Measurements from ENCODE around the gene FAM78B. TPM values are rescaled to one million over a fixed set of nuclear protein-coding genes. Genes with fewer than 3 reads are reported as not detected.

FAM78B gene, protein sequence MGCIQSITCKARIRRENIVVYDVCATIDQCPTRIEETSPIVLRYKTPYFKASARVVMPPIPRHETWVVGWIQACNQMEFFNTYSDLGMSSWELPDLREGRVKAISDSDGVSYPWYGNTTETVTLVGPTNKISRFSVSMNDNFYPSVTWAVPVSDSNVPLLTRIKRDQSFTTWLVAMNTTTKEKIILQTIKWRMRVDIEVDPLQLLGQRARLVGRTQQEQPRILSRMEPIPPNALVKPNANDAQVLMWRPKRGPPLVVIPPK
- total RNA-seq (2014; rRNA removed; shearing (Covaris generic)): 3.1 and 4.5 TPM in 2 replicates
- polyA plus RNA-seq (2015; cell fraction: cytosol; rRNA removed): 6.3 and 6.8 TPM in 2 replicates
- 4.8 and 5.5 TPM in 2 replicates for polyA plus RNA-seq (2015; cell fraction: nucleus; rRNA removed)

DNA sequence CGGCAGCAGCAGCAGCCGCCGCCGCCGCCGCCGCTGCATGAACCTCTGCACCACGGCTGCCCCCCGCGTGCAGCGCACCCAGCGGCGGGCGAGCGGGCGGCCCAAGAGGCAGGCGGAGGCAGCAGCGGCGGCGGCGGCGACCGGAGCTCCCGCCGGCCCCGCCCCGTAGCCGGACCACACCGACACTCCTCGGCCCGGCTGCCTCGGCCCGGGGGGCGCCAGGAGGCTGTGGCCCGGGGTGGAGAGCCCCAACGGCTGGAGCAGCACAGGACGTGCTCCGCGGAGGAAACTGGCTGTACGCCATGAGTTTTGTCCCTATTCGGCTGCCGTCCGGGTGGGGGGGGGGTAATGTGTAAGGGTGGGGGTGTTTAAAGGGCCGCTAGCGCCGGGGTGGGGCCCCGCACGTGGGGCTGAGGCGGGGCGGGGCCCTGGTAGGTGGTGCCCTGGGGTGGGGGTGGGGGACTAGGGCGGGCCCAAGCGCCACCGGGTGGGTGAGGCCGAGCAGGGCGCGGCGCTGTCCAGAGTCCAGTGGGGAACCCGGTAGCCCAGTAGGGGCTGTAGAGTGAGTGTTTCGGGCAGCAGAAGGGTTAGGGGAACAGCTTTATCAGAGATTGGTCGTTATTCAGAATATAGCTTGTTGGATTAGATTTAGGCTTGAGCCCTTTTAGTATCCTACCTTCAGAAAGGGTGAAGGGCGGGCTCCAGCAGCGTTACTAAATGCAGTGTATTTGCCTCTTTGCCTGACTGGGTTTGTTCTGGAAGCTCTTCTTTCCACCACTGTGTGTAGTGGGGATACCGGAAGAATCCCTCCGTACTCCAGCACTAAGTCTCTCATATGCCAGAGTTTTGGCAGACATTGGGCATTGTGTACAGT lies at the start of gene FAM78B:
Gene FAM78B, minus strand, starts transcription at position 304 of the 874 bp plus-strand sequence. CDS start 753 bp downstream, outside the sequence.
- DNase-seq (ENCODE audit: low read depth, low spot score): peak; percentile 82
- in situ Hi-C loops (cut with HindIII; ENCODE audit: low pct_unique_long_range_greater_than_20kb, low sequenced_read_pairs): loop anchor here (25.0 kb wide), 1 partner anchor 455 kb away; no protein-coding TSS in a partner anchor

DNA sequence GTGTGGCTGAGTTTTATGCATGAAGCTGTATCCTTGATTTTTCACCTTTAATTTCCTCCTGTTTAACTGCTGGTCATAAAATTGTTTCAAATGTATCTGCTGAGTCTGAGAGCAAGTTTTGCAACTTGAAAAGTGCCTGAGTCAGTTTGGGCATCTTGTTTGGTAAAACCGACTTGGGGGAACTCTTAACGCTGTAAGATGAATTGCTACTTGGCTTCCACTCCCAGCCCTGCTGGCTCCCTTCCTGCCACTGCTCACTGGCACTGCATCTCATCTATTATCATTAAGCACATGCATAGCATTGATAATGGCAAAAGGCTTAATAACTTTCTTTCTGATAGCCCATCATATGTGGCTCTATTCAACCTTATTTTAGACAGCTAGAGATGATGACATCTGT lies 35.7 kb upstream of the FAM78B start:
- in situ Hi-C loops (cut with HindIII; ENCODE audit: low pct_unique_long_range_greater_than_20kb, low sequenced_read_pairs): no loop called here
- DNase-seq (ENCODE audit: low read depth, low spot score): no peak

DNA sequence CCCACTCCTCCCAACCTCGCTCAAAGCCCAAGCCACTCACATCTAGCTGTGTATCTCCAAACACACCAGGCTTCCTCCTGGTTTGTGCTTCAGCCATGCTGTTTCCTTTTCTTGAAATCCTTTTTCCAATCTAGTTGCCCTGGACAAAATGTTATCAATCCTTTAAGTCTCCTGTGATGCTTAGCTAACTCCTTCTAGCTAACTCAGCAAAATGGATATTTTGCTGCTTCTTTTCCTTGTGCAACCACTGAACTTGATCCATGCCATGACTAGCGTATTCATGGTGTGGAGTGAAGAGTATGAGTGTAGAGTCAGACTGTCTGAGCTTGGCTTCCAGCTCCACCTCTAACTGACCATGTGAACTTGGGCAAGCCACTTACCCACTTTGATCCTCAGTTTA lies 33.9 kb upstream of the FAM78B start:
- DNase-seq (ENCODE audit: low read depth, low spot score): no peak
- in situ Hi-C loops (cut with HindIII; ENCODE audit: low pct_unique_long_range_greater_than_20kb, low sequenced_read_pairs): no loop called here

DNA sequence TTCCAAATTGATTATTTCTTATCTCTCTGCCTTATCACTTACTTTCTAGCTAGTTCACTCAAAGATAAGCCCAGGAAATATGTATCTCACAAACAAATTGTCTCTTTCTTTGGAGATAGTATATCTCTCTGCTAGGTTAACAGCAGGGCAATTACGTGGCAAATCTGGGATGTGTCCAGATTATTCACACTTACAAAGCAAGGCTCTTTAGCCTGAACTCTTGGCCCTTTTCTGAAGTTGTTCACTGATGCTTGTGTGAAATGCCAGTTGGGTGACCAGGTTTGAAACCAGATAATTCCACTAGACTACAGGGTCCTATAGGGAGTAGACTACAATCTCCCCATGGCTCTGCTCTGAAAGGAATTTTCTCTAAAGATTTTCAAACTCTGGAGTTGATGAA lies 30.8 kb upstream of the FAM78B start:
- in situ Hi-C loops (cut with HindIII; ENCODE audit: low pct_unique_long_range_greater_than_20kb, low sequenced_read_pairs): no loop called here
- DNase-seq (ENCODE audit: low read depth, low spot score): no peak

DNA sequence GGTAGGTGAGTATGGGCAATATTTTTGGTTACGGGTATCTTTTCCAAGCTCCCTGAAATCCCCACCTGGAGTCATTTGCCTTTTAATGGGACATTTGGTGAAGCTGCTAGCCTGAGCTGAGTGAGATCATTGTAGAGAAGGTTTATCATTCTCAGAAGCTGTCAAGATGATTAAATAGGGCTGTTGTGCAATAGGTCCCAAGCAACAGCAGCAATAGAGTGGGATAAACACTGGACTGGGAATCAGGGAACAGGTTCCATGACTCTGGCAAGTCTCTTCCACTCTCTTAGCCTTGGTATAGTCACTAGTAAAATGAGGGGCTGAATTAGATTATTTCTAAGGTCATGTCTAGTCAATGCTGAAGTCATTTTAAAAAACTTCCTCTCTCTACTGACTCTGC lies 30.3 kb upstream of the FAM78B start:
- no peak for DNase-seq (ENCODE audit: low read depth, low spot score)
- in situ Hi-C loops (cut with HindIII; ENCODE audit: low pct_unique_long_range_greater_than_20kb, low sequenced_read_pairs): no loop called here

DNA sequence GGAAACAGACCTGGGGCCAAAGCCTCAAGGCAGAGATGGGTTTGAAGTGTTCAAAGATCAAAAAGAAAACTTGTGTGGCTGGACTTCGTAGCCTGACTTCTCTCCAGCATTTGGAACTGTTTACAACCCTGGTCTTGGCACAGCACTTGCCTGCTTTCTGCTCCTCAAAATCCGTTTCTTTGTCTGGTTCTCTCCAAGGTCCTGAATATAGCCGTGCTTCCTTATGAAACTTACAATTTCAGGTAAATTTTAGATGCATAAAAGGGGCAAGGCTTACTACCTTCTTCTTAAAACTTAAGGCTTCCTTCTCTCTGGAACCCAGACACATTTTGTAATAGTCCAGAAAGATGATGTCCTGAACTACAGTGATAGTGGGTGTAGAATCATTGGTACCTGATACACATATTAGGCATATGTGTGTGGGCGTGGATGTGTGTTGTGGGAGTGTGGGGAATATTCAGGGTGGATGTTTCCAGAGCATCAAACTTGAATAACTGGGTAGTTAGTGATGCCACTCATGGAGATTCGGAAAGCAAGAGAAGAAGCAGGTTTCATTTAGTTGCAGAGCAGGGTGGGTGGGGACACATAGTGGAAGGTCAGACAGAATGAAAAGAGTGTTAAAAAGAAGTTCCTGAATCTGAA lies 26.4 kb upstream of the FAM78B start:
- in situ Hi-C loops (cut with HindIII; ENCODE audit: low pct_unique_long_range_greater_than_20kb, low sequenced_read_pairs): no loop called here

DNA sequence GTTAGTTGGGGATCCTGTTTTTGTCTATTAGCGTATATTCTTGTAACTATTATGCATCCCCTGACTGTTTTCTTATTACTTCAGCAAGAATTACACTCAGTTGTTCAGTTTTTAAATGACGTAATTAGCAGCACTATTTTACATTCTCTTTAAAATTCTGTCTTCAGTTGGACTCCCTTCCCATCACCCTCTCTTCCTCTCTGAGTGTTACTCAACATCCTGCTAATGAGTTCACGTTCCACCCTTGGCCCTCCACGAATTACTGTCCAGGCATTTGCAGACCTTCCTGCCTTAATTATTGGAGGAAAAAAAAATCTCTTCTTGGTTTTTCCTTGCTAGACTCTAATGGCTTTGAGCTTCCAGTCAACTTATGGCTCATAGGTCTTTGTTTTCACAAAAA lies 23.6 kb upstream of the FAM78B start:
- DNase-seq (ENCODE audit: low read depth, low spot score): no peak
- in situ Hi-C loops (cut with HindIII; ENCODE audit: low pct_unique_long_range_greater_than_20kb, low sequenced_read_pairs): no loop called here

More for the DNA sequence above, 26.4 kb upstream of the FAM78B start:
- DNase-seq (ENCODE audit: low read depth, low spot score): no peak

DNA sequence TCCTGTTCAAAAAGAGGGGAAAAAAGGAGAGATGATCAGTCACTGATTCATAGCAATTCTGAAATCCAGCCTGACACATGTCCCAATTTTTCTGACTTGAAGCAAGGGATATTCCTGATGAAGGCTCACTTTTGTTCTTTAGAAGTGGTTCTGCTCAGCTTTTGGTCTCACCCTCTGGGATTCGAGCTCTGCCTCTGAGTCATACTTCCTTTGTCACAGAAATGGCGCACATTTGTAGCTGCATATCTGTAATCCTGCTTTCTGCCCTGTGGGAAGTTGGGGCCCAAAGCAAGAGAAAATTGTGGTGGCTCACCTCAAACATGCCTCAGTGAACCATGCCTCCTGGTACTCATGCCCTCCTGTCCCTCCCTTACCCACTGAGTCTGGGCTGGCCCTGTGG lies 22.3 kb upstream of the FAM78B start:
- DNase-seq (ENCODE audit: low read depth, low spot score): no peak
- in situ Hi-C loops (cut with HindIII; ENCODE audit: low pct_unique_long_range_greater_than_20kb, low sequenced_read_pairs): no loop called here

DNA sequence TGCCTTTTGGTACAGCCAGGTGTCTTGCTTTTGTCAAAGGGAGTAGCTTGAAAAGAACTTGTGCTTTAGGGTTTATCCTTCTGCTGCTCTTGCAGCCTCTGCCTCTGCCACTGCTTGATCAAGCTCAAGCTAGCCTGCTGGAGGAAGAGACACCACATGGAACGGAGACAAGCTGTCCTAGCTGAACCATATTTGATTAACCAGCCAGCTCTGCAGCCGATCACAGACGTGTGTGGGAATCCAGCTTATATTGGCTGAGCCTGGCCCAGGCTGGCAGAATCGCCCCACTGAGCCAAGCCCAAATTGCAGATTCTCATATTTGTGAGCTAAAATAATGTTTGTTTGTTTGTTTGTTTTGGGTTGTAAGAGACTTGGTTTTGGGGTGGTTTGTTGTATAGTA lies 18.7 kb upstream of the FAM78B start:
- in situ Hi-C loops (cut with HindIII; ENCODE audit: low pct_unique_long_range_greater_than_20kb, low sequenced_read_pairs): no loop called here

DNA sequence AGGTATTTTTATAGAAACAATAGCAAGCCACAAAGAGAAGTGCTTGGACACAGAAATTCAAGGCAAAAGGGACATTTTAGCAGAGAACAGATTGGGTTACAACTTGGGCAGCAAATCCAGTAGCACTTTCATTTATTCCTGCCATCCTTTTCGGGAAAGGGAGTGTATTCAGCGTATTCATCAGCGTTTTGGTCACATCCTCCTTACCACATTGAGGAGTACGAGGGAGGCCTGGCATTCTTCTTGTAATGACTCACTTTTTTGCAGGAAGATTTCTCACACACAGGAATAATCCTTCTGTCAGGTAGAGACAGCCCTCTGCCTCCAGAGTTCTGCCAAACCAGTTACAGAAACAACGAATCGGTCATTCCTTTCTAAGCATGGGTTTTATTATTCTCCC lies 18.1 kb upstream of the FAM78B start:
- DNase-seq (ENCODE audit: low read depth, low spot score): no peak
- in situ Hi-C loops (cut with HindIII; ENCODE audit: low pct_unique_long_range_greater_than_20kb, low sequenced_read_pairs): no loop called here

More for the DNA sequence above, 18.7 kb upstream of the FAM78B start:
- DNase-seq (ENCODE audit: low read depth, low spot score): no peak

DNA sequence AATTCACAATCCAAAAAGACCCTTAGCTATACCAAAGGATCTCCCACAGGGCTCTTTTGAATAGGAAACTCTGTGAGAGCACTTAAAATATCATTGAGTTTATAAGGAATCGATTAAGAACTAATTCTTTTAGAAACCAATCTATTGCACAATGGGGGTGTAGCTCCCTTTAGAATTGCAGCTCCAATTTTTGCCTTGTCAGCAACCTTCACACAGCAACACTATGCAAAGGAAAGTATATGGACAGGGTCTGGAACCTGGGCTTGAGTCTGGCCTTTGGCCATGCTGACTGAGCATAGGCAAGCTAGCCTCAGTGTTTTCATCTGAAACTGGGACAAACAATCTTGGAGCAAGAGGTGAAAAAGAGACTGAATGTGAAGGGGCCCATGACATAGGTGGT lies 17.2 kb upstream of the FAM78B start:
- no peak for DNase-seq (ENCODE audit: low read depth, low spot score)
- in situ Hi-C loops (cut with HindIII; ENCODE audit: low pct_unique_long_range_greater_than_20kb, low sequenced_read_pairs): no loop called here

DNA sequence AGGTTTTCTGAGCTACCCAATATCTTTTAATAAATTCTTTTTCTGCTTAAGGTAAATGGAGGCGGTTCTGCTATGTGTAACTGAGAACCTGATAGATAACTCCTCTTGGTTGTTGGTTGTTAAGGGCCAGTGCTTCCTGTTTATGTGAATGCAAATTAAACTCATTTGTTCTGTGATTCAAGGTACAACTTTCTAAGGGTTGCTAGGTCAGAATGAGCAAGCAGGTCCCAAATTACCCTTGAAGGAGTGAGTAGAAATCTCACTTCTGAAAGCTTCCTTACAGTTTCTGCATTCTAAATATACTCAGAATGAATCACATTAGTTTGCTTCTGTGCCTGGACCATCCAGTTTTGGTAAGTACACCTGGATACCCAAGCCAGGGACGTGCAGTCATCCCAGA lies 15.5 kb upstream of the FAM78B start:
- in situ Hi-C loops (cut with HindIII; ENCODE audit: low pct_unique_long_range_greater_than_20kb, low sequenced_read_pairs): no loop called here
- no peak for DNase-seq (ENCODE audit: low read depth, low spot score)

DNA sequence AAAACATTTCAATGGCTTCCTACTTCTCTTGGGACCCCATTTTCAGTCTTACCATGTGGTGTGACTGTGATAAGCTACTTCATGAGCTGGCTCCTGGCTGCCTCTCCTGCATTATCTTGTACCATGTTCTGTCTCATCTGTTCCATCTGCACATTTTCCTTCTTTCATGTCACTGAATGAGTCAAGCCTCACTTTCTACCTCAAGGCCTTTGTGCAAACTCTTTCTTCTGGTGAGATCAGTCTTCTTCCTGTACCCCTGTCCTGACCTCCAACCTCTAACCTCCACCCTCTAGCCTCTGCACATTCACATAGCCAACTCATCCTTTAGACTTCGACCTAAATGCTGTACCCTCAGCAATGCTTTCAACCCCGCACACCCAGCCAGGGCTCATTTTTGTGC lies 9.6 kb upstream of the FAM78B start:
- in situ Hi-C loops (cut with HindIII; ENCODE audit: low pct_unique_long_range_greater_than_20kb, low sequenced_read_pairs): no loop called here
- no peak for DNase-seq (ENCODE audit: low read depth, low spot score)

DNA sequence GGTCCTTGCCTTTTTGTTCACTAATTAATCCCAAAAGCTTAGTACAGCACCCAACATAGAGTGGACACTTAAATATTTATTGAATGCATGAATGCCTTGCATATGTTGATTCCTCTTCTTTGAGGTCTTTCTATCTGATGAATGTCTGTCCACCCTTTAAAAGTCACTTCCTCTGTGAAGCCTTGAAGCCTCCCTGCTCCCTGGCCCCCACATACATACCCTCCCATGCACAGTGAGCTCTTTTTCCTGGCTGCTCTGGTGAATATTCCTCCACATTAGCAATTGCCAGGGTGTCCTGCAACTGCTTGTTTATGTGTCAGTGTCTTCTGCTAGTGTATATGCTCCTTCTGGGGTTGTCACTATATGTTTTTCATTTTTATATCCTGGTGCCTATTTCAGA lies 8.2 kb upstream of the FAM78B start:
- DNase-seq (ENCODE audit: low read depth, low spot score): no peak
- in situ Hi-C loops (cut with HindIII; ENCODE audit: low pct_unique_long_range_greater_than_20kb, low sequenced_read_pairs): no loop called here

DNA sequence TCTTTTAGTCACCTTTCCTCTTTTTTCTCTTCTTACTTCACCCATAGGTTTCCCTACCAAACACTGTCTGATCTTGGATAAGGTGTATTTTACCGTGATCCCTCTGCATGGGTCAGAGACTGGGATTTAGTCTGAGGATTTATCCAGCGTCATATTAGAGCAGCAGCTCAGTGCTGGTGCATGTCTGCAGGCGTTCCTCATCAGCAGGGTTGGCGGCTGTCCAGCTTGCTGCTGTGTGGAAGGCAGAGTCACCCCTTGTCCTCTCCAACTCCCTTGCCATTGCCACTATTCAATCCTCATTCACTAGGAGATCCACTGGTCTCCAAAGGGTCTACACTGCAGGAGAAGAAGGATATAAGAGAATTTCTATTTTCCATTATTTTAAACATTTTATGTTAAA lies 7.3 kb upstream of the FAM78B start:
- in situ Hi-C loops (cut with HindIII; ENCODE audit: low pct_unique_long_range_greater_than_20kb, low sequenced_read_pairs): loop anchor here (25.0 kb wide), 1 partner anchor 462 kb away; no protein-coding TSS in a partner anchor
- no peak for DNase-seq (ENCODE audit: low read depth, low spot score)

DNA sequence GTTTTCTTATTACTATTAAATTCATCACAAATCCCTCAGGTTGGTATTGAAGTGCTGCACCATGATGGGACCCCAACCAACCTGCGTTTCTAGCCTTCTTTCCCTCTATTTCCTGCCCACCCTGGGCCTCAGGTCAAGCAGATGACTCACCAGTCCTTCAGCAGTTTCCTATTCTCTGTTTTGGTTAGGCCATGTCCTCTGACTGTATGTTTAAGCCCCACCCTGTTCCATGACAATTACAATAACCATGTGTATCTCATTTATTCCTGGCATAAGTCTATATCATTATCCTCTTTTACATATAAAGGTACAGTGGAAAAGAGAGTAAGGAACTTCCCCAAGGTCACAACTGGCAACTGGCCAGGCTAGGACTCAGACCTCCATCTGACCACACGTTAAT lies 5.3 kb upstream of the FAM78B start:
- DNase-seq (ENCODE audit: low read depth, low spot score): no peak
- in situ Hi-C loops (cut with HindIII; ENCODE audit: low pct_unique_long_range_greater_than_20kb, low sequenced_read_pairs): loop anchor here (25.0 kb wide), 1 partner anchor 460 kb away; no protein-coding TSS in a partner anchor

DNA sequence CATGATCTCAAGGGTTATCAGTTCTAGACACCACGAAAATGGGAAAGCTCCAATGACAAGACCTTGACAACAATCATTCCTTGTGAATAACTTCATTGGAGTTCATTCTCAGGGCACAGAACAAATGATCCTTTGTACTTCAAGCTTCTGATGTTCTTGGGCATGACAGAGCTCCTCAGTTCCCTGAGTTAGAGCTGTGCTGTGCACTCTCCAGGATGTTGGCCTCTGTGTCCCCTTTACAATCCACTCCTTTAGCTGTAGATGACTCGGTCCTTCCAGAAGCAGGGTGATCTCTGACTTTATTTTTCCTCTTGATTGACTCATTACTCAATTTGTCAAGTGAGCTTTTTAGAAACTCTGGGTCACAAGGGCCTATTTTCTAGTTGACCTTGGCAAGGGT lies 3.9 kb upstream of the FAM78B start:
- peak; percentile 98 for DNase-seq (ENCODE audit: low read depth, low spot score)
- in situ Hi-C loops (cut with HindIII; ENCODE audit: low pct_unique_long_range_greater_than_20kb, low sequenced_read_pairs): loop anchor here (25.0 kb wide), 1 partner anchor 458 kb away; no protein-coding TSS in a partner anchor

DNA sequence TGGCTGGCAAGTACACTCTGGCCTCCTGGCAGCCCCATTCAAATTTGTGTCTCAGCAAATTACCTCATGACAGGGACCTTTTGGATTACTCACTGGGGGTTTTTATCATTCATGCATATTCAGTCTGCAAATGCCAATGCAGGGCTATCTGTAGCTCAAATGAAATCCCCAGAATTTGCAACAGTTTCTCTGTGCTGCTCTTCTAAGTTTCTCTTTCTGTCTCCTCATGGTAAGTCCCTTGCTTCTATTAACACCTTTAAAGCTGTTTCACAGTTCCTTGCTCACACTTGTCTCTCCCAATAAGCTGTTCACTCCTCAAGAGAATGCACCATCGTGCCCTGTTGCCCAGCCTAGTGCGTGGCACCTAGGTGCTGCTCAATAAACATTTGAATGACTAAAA lies 3.3 kb upstream of the FAM78B start:
- DNase-seq (ENCODE audit: low read depth, low spot score): no peak
- in situ Hi-C loops (cut with HindIII; ENCODE audit: low pct_unique_long_range_greater_than_20kb, low sequenced_read_pairs): loop anchor here (25.0 kb wide), 1 partner anchor 458 kb away; no protein-coding TSS in a partner anchor

All from SK-MEL-5 (cell line).